Measurements from ENCODE around the gene PLCG1. TPM values are rescaled to one million over a fixed set of nuclear protein-coding genes. Genes with fewer than 3 reads are reported as not detected.
A peak's percentile ranks its signal among the peaks of the same experiment; 100 is the strongest.

Gene PLCG1
- polyA plus RNA-seq, 1 donor from 2014 or later: 164 TPM

DNA sequence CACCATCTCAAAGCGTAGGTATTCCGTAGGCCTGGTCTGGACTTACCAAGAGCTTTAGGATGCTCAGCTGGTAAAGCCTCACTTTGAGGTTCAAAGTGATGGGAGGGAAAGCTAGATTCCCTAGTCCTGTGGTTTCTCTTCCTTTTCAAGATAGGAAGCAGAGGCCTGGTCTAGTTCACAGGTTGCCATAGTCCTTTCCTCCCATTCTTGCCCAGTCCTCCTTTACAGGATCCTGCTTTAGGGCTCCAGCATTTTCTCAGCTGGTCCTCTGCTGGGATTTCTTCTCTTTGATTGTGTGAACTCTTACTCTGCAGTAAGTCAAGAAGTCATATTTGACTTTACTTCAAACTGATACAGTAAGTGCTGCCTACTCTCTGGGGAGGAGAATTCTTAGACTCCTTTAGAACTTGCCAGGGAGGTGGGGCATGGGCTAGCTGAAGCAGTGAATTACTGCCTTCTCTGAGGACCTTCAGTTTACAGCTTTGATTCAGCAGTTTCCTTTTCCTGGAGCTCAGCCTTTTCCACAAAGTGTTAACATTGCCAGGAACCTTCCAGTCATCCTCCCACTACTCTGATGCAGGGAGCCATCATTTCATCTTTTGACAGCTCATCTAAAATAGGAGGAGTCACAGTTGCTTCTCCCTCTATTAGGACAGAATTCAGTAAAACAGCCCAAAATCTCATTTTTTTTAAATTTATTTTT lies 42.8 kb upstream of the PLCG1 start:
- Histone ChIP-seq H3K36me3 (ENCODE audit: insufficient read depth, low read length) (peaks cover 2% of the 10 kb centered on the region), H3F3A (ENCODE audit: insufficient read depth, low read length, poor library complexity, severe bottlenecking) (no peaks in the 10 kb centered on the region), H3K9me2 (ENCODE audit: insufficient read depth, low read length) (no peaks in the 10 kb centered on the region), H3K79me2 (replicated peaks; ENCODE audit: insufficient read depth, low read length) (no peaks in the 10 kb centered on the region), H3K9ac (ENCODE audit: low read length) (no peak overlapping the region), H3K27ac (ENCODE audit: low read length) (no peak overlapping the region), H3K4me3 (ENCODE audit: low read length) (no peak overlapping the region), H3K4me2 (ENCODE audit: low read length) (no peak overlapping the region), H3K27me3 (ENCODE audit: insufficient read depth, low read depth, low read length) (no peaks in the 10 kb centered on the region), H3K9me3 (ENCODE audit: low read length) (no peaks in the 10 kb centered on the region), H2AFZ (ENCODE audit: low read depth, low read length) (no peak overlapping the region), H4K20me1 (ENCODE audit: insufficient read depth) (no peaks in the 10 kb centered on the region)
- TF ChIP-seq SMC3 (conservative IDR thresholded peaks at IDR 0.05; ENCODE audit: poor library complexity) (no peak), EP300 (conservative IDR thresholded peaks at IDR 0.05; ENCODE audit: poor library complexity, severe bottlenecking) (no peak), POLR2AphosphoS5 (IDR thresholded peaks at IDR 0.05) (no peak), CTCF (IDR thresholded peaks at IDR 0.05; ENCODE audit: poor library complexity, severe bottlenecking) (no peak), MXI1 (conservative IDR thresholded peaks at IDR 0.05; ENCODE audit: poor library complexity, severe bottlenecking) (no peak), EZH2 (IDR thresholded peaks at IDR 0.05; ENCODE audit: borderline replicate concordance, insufficient read depth, low read length, poor library complexity, severe bottlenecking) (no peak), TAF1 (IDR thresholded peaks at IDR 0.05; ENCODE audit: low read depth) (no peak), RAD21 (conservative IDR thresholded peaks at IDR 0.05) (no peak)
- TF ChIP-seq, protein P1, sequence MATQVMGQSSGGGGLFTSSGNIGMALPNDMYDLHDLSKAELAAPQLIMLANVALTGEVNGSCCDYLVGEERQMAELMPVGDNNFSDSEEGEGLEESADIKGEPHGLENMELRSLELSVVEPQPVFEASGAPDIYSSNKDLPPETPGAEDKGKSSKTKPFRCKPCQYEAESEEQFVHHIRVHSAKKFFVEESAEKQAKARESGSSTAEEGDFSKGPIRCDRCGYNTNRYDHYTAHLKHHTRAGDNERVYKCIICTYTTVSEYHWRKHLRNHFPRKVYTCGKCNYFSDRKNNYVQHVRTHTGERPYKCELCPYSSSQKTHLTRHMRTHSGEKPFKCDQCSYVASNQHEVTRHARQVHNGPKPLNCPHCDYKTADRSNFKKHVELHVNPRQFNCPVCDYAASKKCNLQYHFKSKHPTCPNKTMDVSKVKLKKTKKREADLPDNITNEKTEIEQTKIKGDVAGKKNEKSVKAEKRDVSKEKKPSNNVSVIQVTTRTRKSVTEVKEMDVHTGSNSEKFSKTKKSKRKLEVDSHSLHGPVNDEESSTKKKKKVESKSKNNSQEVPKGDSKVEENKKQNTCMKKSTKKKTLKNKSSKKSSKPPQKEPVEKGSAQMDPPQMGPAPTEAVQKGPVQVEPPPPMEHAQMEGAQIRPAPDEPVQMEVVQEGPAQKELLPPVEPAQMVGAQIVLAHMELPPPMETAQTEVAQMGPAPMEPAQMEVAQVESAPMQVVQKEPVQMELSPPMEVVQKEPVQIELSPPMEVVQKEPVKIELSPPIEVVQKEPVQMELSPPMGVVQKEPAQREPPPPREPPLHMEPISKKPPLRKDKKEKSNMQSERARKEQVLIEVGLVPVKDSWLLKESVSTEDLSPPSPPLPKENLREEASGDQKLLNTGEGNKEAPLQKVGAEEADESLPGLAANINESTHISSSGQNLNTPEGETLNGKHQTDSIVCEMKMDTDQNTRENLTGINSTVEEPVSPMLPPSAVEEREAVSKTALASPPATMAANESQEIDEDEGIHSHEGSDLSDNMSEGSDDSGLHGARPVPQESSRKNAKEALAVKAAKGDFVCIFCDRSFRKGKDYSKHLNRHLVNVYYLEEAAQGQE (IDR thresholded peaks at IDR 0.05; ENCODE audit: borderline replicate concordance): no peak

DNA sequence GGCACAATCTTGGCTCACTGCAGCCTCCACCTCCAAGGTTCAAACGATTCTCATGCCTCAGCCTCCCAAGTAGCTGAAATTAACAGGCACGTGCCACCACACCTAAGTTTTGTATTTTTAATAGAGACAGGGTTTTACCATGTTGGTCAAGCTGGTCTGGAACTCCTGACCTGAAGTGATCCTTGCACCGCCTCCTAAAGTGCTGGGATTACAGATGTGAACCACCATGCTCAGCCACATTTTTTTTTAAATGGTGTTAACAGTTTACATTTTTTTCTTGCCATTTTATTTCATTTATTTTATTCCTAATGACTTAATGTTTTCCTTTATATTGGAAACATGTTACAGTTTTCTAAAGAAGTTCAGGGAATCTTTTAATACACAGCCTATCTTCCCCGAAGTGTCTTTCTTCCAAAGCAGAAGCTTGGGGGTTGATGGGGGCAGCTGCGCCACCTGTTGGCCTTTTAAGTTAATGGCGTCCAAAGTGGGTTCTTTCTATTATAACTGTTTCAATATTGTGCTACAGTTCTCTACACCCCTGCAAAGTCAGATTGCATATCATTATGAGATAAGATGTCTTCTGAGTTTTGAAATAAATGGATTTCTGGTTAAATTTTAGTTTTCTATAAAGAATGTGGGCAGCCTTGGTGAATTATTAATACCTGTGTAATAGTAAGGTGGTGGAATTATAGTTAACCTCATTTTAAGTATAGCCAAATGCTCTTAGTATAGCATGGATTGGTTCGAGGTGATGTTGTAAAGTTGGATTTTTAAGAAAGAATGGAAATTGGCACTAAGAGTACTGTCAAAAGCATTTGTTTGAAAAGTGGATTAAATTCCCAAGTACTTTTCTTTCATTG lies 42.0 kb upstream of the PLCG1 start:
- Histone ChIP-seq H2AFZ (ENCODE audit: low read depth, low read length) (no peak overlapping the region), H3K79me2 (replicated peaks; ENCODE audit: insufficient read depth, low read length) (no peaks in the 10 kb centered on the region), H3K27ac (ENCODE audit: low read length) (no peak overlapping the region), H3K27me3 (ENCODE audit: insufficient read depth, low read depth, low read length) (no peaks in the 10 kb centered on the region), H3K9me2 (ENCODE audit: insufficient read depth, low read length) (no peaks in the 10 kb centered on the region), H3F3A (ENCODE audit: insufficient read depth, low read length, poor library complexity, severe bottlenecking) (no peaks in the 10 kb centered on the region), H3K4me2 (ENCODE audit: low read length) (no peak overlapping the region), H3K4me3 (ENCODE audit: low read length) (no peak overlapping the region), H4K20me1 (ENCODE audit: insufficient read depth) (no peaks in the 10 kb centered on the region), H3K36me3 (ENCODE audit: insufficient read depth, low read length) (no peaks in the 10 kb centered on the region), H3K9me3 (ENCODE audit: low read length) (no peaks in the 10 kb centered on the region), H3K9ac (ENCODE audit: low read length) (no peak overlapping the region)
- TF ChIP-seq, protein P1 (IDR thresholded peaks at IDR 0.05; ENCODE audit: borderline replicate concordance): no peak
- TF ChIP-seq EZH2 (IDR thresholded peaks at IDR 0.05; ENCODE audit: borderline replicate concordance, insufficient read depth, low read length, poor library complexity, severe bottlenecking): no peak
- TF ChIP-seq SMC3 (conservative IDR thresholded peaks at IDR 0.05; ENCODE audit: poor library complexity): peak; percentile 85
- peak; percentile 75 for TF ChIP-seq RAD21 (conservative IDR thresholded peaks at IDR 0.05)
- peak; percentile 77 for TF ChIP-seq CTCF (IDR thresholded peaks at IDR 0.05; ENCODE audit: poor library complexity, severe bottlenecking)
- no peak for TF ChIP-seq MXI1 (conservative IDR thresholded peaks at IDR 0.05; ENCODE audit: poor library complexity, severe bottlenecking)
- TF ChIP-seq TAF1 (IDR thresholded peaks at IDR 0.05; ENCODE audit: low read depth): no peak
- no peak for TF ChIP-seq EP300 (conservative IDR thresholded peaks at IDR 0.05; ENCODE audit: poor library complexity, severe bottlenecking)
- TF ChIP-seq POLR2AphosphoS5 (IDR thresholded peaks at IDR 0.05): no peak

All from neural cell (in vitro differentiated cells).